DMS53 (cell line): Measurements from ENCODE around the gene PADI3.

Source experiments
- DNase-seq: peaks from one replicate; lab custom pipeline; 2025; lab: John Stamatoyannopoulos, UW

The PADI3 gene

GRCh38 chr1:17272646-17273045 is 23.7 kb downstream of the PADI3 start:
- no peak for DNase-seq

GRCh38 chr1:17273096-17273495 is 24.2 kb downstream of the PADI3 start:
- DNase-seq = no peak

- DNase-seq = peak; percentile 73
Observed at GRCh38 chr1:17274186-17275170, 25.6 kb downstream of the PADI3 start.

- peak; percentile 19 for DNase-seq
Observed at GRCh38 chr1:17276568-17276967, 27.7 kb downstream of the PADI3 start.

DNA sequence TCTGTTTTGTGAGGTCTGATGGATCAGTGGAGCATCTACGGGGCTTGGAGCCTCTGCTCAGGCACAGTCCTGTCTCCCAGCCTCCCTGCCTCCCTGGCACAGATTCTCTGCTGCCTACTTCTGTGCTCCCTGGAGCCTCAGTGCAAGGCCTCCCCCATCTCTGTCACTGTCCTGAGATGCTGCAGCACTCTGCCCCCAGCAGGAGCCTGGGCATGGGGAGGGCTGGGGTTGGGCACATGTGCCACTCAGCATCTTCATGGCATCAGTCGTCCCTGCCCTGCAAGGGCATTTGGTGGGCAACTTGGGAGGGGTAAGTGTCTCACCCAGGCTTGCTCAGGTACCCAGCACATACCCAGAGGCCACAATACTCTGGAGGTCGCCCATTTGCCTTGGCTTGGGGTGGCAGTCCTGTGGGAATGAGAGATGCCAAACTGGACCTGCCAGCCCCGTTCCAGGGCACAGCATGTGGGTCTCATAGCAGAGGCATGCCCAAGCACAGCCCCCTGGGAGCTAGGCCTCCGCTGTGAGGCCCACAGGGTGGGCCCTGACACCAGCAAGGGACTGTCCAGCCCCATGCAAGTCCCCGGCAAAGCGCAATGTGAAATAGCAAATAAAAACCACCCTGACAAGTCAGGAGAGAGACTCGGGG is 28.7 kb downstream of the PADI3 start:
- DNase-seq = no peak

GRCh38 chr1:17278996-17279830 is 30.3 kb downstream of the PADI3 start:
- DNase-seq = peak; percentile 33

- DNase-seq = no peak
Observed at GRCh38 chr1:17280436-17280835, 31.5 kb downstream of the PADI3 start.

- no peak for DNase-seq
Observed at GRCh38 chr1:17280894-17281293, 32.0 kb downstream of the PADI3 start.

DNA sequence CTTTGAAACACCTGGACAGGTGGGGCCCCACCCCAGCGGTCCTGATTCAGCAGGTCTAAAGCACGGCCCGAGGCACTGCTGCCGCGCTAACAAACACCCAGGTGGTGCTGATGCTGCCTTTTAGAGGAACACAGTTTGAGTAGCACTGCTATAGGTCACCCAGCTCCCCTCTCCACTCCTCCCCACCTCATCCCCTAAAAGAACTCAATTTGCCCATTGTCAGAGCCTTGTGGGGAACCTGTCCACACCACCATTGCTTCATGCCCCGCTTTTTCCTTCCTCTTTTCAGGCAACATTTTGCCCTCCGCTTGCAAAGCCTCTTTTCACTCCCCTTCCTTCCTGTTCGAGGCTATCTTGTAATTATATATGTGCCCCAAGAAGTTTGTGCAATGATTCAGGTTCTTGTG is 32.9 kb downstream of the PADI3 start:
- DNase-seq = no peak

DNA sequence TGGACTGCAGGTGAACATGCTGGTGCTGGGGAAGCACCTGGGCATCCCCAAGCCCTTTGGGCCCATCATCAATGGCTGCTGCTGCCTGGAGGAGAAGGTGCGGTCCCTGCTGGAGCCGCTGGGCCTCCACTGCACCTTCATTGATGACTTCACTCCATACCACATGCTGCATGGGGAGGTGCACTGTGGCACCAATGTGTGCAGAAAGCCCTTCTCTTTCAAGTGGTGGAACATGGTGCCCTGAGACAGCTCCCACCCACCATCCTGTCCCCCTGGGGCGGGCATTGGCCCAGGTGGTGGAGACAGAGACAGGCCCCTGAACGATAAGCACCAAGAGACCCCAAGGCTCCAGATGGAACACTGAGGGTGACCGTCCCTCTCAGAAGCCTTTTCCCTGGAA is 33.9 kb downstream of the PADI3 start:
- DNase-seq = no peak

- no peak for DNase-seq
Observed at GRCh38 chr1:17286646-17287045, 37.7 kb downstream of the PADI3 start.

- no peak for DNase-seq
Observed at GRCh38 chr1:17287130-17287776, 38.4 kb downstream of the PADI3 start.

- no peak for DNase-seq
Observed at GRCh38 chr1:17289721-17290120, 40.8 kb downstream of the PADI3 start.

DNA sequence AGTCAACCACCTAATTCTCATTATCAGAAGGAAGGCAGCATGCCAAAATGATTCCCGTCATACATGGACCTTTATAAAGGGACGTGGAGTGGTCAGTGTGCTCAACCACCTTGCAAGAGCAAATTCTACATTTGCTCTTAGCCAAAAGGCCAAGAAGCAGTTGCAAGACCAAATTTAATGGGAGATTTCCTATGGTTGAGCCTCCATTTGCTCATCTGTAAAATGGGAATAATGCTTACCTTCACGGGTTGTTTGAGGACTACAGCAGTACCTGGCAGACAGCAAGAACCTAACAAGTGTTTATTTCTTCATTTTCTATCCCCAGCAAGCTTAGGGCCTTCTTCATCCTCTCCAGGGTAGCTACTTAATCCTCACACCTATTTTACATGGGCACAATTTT is 41.7 kb downstream of the PADI3 start:
- DNase-seq = no peak

DNA sequence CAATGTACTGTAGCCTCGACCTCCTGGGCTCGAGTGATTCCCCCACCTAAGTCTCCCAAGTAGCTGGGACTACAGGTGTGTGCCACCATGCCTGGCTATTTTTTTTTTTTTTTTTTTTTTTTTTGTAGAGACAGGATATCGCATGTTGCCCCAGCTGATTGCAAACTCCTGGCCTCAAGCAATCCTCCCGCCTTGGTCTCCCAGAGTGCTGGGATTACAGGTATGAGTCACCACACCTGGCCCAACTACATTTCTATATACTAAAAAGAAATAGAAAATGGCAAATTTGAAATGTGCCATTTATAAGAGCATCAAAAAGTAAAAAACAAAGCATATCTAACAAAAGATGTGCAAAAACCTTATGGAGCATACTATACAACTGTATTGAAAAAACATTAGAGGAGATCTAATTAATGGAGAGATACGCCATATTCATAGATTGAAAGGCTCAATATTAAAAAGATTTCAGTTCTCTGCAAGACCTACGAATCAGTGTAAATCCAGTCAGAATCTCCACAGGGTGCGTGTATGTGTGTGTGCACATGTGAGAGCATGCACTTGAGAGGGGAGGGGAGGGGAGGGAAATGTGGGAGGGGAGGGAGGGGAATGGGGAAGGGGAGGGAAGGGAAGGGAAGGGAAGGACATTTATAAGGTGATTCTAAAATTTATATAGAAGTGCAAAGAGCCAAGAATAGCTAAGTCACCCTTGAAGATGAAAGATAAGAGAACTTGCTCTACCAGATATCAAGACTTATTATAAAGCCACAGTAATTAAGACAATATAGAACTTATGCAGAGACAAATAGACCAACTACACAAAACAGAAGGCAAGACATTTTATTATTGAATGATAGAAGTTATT is 43.6 kb downstream of the PADI3 start:
- peak; percentile 62 for DNase-seq

DNA sequence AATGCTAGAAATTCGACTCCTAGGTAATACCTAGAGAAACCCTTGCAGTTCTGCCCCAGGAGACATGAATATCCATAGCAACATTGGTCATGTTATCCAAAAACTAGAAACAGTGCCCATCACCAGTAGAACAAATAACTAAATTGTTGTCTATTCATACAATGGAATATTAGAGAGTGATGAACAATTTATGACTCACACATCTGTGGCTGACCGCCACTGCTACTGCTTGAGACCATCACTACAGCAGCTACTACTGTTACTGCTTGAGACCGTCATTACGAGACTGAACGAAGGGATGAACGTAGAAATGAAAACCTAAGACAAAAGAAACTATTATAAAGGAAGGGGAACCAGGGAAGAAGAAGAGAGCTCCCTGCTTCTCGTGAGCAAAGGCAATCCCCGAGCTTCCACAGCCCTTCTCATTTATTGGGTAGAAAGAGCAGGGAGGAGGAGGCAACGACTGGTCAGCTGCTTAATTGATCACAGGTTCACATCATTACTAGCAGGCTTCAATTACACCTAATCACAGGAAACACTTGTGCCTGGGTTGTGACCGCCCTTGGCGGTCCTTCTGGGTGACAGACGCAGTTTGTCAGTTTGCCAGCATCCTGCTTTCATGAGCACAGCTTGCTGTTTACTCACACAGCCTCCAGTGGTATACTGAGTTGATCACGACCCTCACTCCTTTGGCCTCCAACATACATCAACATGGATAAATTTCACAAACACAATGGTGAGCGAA is 45.0 kb downstream of the PADI3 start:
- DNase-seq = no peak

DNA sequence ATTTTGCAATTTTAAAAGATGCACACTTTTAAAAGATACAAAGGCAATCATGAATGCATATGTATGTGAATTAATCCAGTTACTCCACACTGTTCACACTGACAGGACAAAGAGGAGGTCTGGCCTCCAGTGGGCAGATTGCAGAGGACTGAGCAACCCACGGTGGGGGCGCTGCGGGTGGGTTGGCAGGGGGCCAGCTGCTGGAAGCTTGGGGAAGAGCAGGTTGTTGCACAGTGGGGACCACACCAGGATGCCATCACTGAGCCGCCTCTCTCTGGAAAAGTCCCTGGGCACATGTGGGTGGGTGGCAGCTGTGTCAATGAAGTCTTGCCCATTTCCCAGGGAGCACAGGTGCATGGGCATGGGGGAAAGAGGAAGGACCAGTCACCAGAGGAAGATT is 46.4 kb downstream of the PADI3 start:
- no peak for DNase-seq

DNA sequence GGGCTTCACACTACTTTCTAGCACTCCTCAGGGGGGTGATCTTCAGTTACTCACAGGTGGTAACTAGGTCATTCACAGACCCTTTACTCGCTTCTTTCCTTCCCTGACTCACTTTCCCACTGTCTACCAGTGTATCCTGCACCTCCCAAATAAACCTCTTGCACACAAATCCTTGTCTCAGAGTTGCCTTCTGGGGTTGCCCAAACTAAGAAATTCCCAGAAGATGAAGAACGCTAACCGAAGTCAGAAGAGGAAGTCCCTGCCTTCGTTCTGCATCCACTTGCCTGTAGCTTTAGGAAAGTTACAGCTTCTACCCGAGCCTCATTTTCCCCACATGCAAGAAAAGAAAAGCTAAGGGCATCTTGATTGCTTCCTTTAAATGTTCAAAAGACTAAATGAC is 47.2 kb downstream of the PADI3 start:
- no peak for DNase-seq

DNA sequence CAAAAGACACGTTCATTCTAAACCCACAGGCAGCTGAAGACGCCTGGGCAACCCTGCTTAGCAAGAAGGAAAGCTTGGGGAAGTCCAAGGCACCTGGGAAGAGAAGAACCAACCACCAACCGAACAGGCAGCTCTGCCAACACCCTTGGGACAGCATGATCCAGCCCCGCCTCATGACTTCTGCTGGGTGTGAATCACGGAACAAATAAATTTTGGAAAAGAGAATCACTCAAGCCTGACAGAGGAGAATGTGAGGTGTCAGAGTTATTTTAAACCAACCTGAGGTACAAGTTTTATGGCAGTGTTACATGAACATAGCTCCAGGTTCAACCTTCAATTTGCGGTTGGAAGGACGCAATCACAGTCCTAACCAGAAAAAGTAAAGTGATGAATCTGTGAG is 49.1 kb downstream of the PADI3 start:
- no peak for DNase-seq

DNA sequence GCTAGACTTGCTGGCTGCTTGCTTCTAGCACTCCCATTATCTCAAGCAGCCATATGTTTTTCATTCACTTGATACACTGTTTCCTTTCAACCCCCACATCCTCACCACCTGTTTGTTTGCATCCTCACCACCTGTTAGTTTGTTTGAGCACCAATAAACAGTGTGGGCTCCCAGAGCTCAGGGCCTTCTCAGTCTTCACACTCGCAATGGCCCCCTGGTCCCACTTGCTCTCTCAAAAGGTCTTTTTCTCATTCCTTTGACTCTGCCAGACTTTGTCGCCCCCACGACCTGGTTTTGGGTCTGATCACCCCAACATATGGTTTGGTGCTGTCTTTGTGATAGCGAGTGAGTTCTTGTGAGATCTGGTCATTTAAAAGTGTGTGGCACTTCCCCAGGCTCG is 52.9 kb downstream of the PADI3 start:
- DNase-seq = peak; percentile 53
